Stimulated activated CD4-positive, alpha-beta T cell treated with anti-CD3 and anti-CD28 coated beads, Interleukin-1b, Interleukin-23, amount 100 ng/mL, for 48 hours (primary cell): ENCODE measurements around the gene SATB2.

ENCODE experiments used
- DNase-seq: peaks from one replicate; pipeline ENCODE4 v3.0.0-alpha.2; 2020

The SATB2 gene

GRCh38 chr2:199457147-199458008, at the start of gene SATB2:
Gene SATB2 (minus strand): TSS chr2:199457939. CDS start chr2:199456037, 1,902 bp downstream.
- no peak for DNase-seq

- DNase-seq, result no peak
Measured at GRCh38 chr2:199505755-199506403, 48.1 kb upstream of the SATB2 start.

GRCh38 chr2:199503148-199503547, 45.4 kb upstream of the SATB2 start:
- no peak for DNase-seq

GRCh38 chr2:199499005-199499404, 41.3 kb upstream of the SATB2 start:
- DNase-seq, result no peak

- DNase-seq, result no peak
Measured at GRCh38 chr2:199495147-199495546, 37.4 kb upstream of the SATB2 start.

- DNase-seq, result no peak
Measured at GRCh38 chr2:199490049-199490448, 32.3 kb upstream of the SATB2 start.

- peak; percentile 41 for DNase-seq
Measured at GRCh38 chr2:199488772-199489400, 31.1 kb upstream of the SATB2 start.

- DNase-seq, result no peak
Measured at GRCh38 chr2:199485732-199486335, 28.1 kb upstream of the SATB2 start.

GRCh38 chr2:199484927-199485326, 27.2 kb upstream of the SATB2 start:
- DNase-seq, result no peak

GRCh38 chr2:199480966-199481365, 23.2 kb upstream of the SATB2 start:
- no peak for DNase-seq

GRCh38 chr2:199477277-199477834, 19.6 kb upstream of the SATB2 start:
- DNase-seq, result no peak

- peak; percentile 49 for DNase-seq
Measured at GRCh38 chr2:199471443-199472057, 13.8 kb upstream of the SATB2 start.

GRCh38 chr2:199470672-199471442, 13.1 kb upstream of the SATB2 start:
- DNase-seq, result no peak

GRCh38 chr2:199470361-199470671, 12.6 kb upstream of the SATB2 start:
- no peak for DNase-seq

- no peak for DNase-seq
Measured at GRCh38 chr2:199469514-199470360, 12.0 kb upstream of the SATB2 start.

GRCh38 chr2:199468561-199469513, 11.1 kb upstream of the SATB2 start:
- DNase-seq, result no peak

GRCh38 chr2:199467066-199467822, 9.5 kb upstream of the SATB2 start:
- DNase-seq, result no peak

GRCh38 chr2:199466692-199467065, 8.9 kb upstream of the SATB2 start:
- no peak for DNase-seq
